Pancreas (tissue), 10 donors: ENCODE results near the gene POLR2H. TPM values are rescaled to one million over a fixed set of nuclear protein-coding genes. Genes with fewer than 3 reads are reported as not detected.

ENCODE experiments used
- ATAC-seq, 4 donors: fragments of 200-7000 bp; cut with Tn5 transposase; one replicate each; pipeline versions ENCODE4 v1.8.0 to v1.9.1; 2020; ENCODE audit warnings: mild to moderate bottlenecking in 4 of 4, moderate library complexity in 4 of 4
- DNase-seq, 6 donors: peaks; one replicate each; pipeline ENCODE4 v3.0.0-alpha.2; 2020
- FAIRE-seq: peaks from 2 replicates; lab custom pipeline; 2012; peaks lifted over from hg19 to GRCh38; lab: Jason Lieb, UNC
- H3K27ac ChIP-seq, 4 donors: fragments of 200-600 bp; sonication (generic); 1 replicate in 3 of 4; 2 replicates in 1 of 4; pipeline versions ENCODE4 v1.5.0 to v1.8.0; 2020
- H3K27me3 ChIP-seq, 4 donors: fragments of 200-600 bp; one replicate each; pipeline ENCODE4 v1.8.0; 2021
- H3K36me3 ChIP-seq, 3 donors: fragments of 200-600 bp; sonication (generic) in 1 of 3; one replicate each; pipeline versions ENCODE4 v1.5.0 to v1.8.0; 2020 to 2021
- H3K4me1 ChIP-seq, 3 donors: fragments of 200-600 bp; one replicate each; pipeline ENCODE4 v1.8.0; 2021
- H3K4me3 ChIP-seq, 4 donors: fragments of 200-600 bp; sonication (generic) in 2 of 4; one replicate each; pipeline versions ENCODE4 v1.5.0 to v1.8.0; 2020 to 2021
- H3K9me3 ChIP-seq, 4 donors: fragments of 200-600 bp; one replicate each; pipeline ENCODE4 v1.8.0; 2021
- CTCF ChIP-seq, 4 donors: fragments of 200-600 bp; sonication (generic) in 3 of 4; IDR thresholded peaks; one replicate each; pipeline versions ENCODE4 v1.5.0 to v1.8.0; 2021; ENCODE audit warnings: antibody characterized with exemption in 4 of 4
- WGBS, 2 donors: extraction: QIAGEN DNeasy Blood & Tissue Kit; methylation state at CpG; one replicate each; pipeline ENCODE4 v1.1.7; 2013; 5-methylcytosine and 5-hydroxymethylcytosine counted together
- intact Hi-C, 3 donors: fragments of 100-400 bp; cut with DNase I; formaldehyde crosslinking; loops; one replicate each; pipeline versions ENCODE4 v1.11.1 to v1.14.2; 2022
- polyA plus RNA-seq, 2 donors: library from polyadenylated mRNA; stranded (reverse); fragments of 200-250 nt; gene quantifications; one replicate each; pipeline ENCODE4 v1.2.3, GENCODE V29; 2013
- total RNA-seq, 6 donors: library from RNA; stranded (reverse); fragmentation: NEBNext Ultra II Directional in 4 of 6; extraction: Animal tissue kit (Norgen Biotek cat#: 25700) in 4 of 6; gene quantifications; one replicate each; pipeline versions ENCODE4 v1.2.1 to v1.2.4, GENCODE V29; 2021 to 2023
- donor health status: healthy with polysubstance abuse.
- donor health status: DM: no; HTN: no; CAD: no; lungs with moderate emphysema.
- donor health status: DM: no; HTN: no; CAD: no.
- donor health status: control.
- donor health status: control.
- donor health status: Bipolar disorder and iron deficiency.
- donor health status: DM: yes; HTN: yes; CAD: no.
- donor health status: DM: no; HTN: no; CAD: no.
- donor health status: DM: no; HTN: no; CAD: no.
- donor health status: DM: yes; HTN: yes; CAD: no.

The POLR2H gene
- total and polyA plus RNA-seq, 8 donors: 19.7 to 116 (median 28.8) TPM

- Histone ChIP-seq H3K36me3 (no peaks in the 10 kb centered on the region), H3K27me3 (no peaks in the 10 kb centered on the region), H3K27ac (no peak overlapping the region), H3K9me3 (no peaks in the 10 kb centered on the region), H3K4me3 (no peak overlapping the region), H3K4me1 (peaks cover 0 to 7% (median 0%) of the 10 kb centered on the region in 3 donors)
- FAIRE-seq (no peak), DNase-seq (peak in 1 of 6 donors; percentile 74), ATAC-seq (no peak)
- intact Hi-C loops: no loop called here
- 88 to 95% methylated on average over 20 of the region's 20 CpGs for WGBS, 2 donors
- TF ChIP-seq CTCF (IDR thresholded peaks at IDR 0.05): no peak
Observed at GRCh38 chr3:184346480-184347190, 14.9 kb upstream of the POLR2H start.

DNA sequence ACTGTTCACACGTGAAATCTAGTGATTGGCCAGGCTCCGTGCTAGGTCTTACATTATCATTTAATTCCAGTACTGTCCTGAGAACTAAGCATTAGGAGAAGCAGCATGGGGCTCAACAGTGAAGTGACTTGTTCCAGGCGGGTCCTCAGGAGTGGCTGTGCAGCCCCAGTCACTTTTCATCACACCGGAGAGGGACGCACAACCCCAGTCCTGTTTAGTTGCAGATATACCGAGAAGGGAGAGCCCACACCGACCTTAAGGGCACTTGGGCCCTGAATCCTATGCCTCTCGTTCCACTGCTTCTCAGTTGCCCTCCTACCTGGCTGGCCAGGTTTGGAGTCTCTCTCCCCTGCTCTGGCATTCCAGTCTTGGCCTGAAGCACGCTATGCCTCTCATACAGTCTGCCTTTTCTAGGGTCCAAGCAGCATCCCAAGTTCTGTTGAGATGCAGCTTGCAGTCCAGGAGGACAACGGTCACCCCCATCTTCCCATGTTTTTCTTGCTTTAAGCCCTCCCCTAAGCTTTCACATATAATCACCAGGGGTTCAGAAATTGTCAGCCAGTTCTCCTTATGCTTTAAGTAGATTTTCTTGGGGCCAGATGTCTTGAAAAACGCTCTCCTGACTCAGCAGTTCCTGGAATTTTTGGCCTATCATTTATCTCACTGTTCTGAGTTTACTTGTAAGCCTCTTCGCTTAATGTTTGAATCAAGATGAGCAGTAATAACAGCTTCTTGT, 14.0 kb upstream of the POLR2H start:
- TF ChIP-seq CTCF (IDR thresholded peaks at IDR 0.05): no peak
- 73 to 75% methylated on average over 12 of the region's 12 CpGs for WGBS, 2 donors
- ATAC-seq (no peak), DNase-seq (no peak), FAIRE-seq (no peak)
- Histone ChIP-seq H3K9me3 (no peaks in the 10 kb centered on the region), H3K27ac (no peak overlapping the region), H3K4me1 (peaks cover 0 to 12% (median 3%) of the 10 kb centered on the region in 3 donors), H3K4me3 (no peak overlapping the region), H3K27me3 (no peaks in the 10 kb centered on the region), H3K36me3 (no peaks in the 10 kb centered on the region)
- intact Hi-C loops: no loop called here

- no peak for FAIRE-seq
- Histone ChIP-seq H3K9me3 (no peaks in the 10 kb centered on the region), H3K36me3 (no peaks in the 10 kb centered on the region), H3K4me1 (peaks cover 0 to 16% (median 5%) of the 10 kb centered on the region in 3 donors), H3K4me3 (no peak overlapping the region), H3K27ac (no peak overlapping the region), H3K27me3 (no peaks in the 10 kb centered on the region)
- no peak for ATAC-seq
- no peak for DNase-seq
- 82 to 92% methylated on average over 4 of the region's 4 CpGs for WGBS, 2 donors
- TF ChIP-seq CTCF (IDR thresholded peaks at IDR 0.05): no peak
- intact Hi-C loops: no loop called here
Observed at GRCh38 chr3:184348057-184348382, 13.5 kb upstream of the POLR2H start.

DNA sequence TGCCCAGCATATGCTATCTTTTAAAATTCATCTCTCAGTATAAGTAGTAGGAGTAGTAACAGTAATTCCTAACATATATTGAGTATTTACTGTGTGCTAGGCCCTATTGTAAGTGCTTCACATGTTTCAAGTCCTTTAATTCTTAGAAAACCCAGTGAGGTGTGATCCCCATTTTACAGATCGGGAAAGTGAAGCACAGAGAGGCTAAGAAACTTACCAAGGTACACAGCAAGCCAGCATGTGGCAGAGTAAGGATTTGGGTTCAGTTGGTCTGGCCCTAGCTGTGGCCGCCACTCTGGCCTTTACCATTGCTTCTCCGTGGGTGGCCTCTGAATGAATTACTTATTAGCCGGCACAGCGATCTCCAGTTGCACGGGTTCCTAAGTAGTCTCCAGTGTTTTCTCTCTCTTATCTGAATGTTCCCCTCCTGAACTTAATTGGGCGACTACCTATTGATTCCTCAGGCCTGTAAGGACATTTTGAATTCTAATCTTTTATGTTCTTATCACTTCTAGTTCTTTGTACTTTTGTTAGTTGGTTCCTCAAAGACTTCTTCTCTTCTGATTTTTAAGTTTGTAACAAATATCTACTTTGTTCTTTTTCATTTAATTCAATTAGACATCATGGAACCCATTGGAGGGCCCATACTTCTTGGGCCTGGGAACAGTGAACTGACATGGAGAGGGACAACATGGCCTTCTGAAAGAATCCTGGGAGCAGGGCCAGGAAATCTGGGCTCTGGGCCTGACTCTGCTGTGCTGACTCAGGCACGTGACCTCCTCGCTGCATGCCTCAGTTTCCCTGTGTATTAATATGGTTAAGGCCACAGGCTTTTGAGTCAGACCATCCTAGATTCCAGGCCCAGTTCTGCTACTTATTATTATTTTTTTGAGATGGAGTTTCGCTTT, 11.7 kb upstream of the POLR2H start:
- FAIRE-seq: no peak
- no peaks in the 10 kb centered on the region for H3K27me3 ChIP-seq
- TF ChIP-seq CTCF (IDR thresholded peaks at IDR 0.05): no peak
- H3K27ac ChIP-seq: peak overlapping the region; percentile 10 to 33 (median 25)
- intact Hi-C loops: no loop called here
- peak in 1 of 6 donors; percentile 22 for DNase-seq
- no peak overlapping the region for H3K4me3 ChIP-seq
- H3K4me1 ChIP-seq: peaks cover 0 to 16% (median 5%) of the 10 kb centered on the region in 3 donors
- no peaks in the 10 kb centered on the region for H3K36me3 ChIP-seq
- ATAC-seq: peak in 1 of 4 donors; percentile 12
- 60 to 66% methylated on average over 10 of the region's 10 CpGs for WGBS, 2 donors
- no peaks in the 10 kb centered on the region for H3K9me3 ChIP-seq
